ENCODE results near the gene BBS9. TPM values are rescaled to one million over a fixed set of nuclear protein-coding genes. Genes with fewer than 3 reads are reported as not detected.

The BBS9 gene
- total RNA-seq, 2 donors from 2014 or later = 16.6 to 17.8 TPM

GRCh38 chr7:33539659-33540400 is 410.5 kb downstream of the BBS9 start:
- no peak overlapping the region for H3K4me3 Mint-ChIP-seq
- H3K36me3 Mint-ChIP-seq = peaks cover 10% of the 10 kb centered on the region
- peaks cover 9% of the 10 kb centered on the region for H3K9me3 Mint-ChIP-seq
- no peak for DNase-seq (ENCODE audit: low spot score)
- H3K27ac Mint-ChIP-seq = no peak overlapping the region
- no peaks in the 10 kb centered on the region for H3K27me3 Mint-ChIP-seq
- ATAC-seq = no peak
- H3K4me1 Mint-ChIP-seq (ENCODE audit: low read depth in 2 of 2) = peaks cover 29 to 39% of the 10 kb centered on the region in 2 donors

GRCh38 chr7:33547880-33548279 is 418.5 kb downstream of the BBS9 start:
- H3K27ac Mint-ChIP-seq = no peak overlapping the region
- no peaks in the 10 kb centered on the region for H3K27me3 Mint-ChIP-seq
- ATAC-seq (no peak), DNase-seq (ENCODE audit: low spot score) (no peak)
- H3K36me3 Mint-ChIP-seq = peaks cover 7% of the 10 kb centered on the region
- no peak overlapping the region for H3K4me3 Mint-ChIP-seq
- no peaks in the 10 kb centered on the region for H3K9me3 Mint-ChIP-seq
- peaks cover 0 to 6% of the 10 kb centered on the region in 2 donors for H3K4me1 Mint-ChIP-seq (ENCODE audit: low read depth in 2 of 2)

- no peak overlapping the region for H3K27ac Mint-ChIP-seq
- DNase-seq (ENCODE audit: low spot score) = no peak
- no peaks in the 10 kb centered on the region for H3K4me1 Mint-ChIP-seq (ENCODE audit: low read depth in 2 of 2)
- no peaks in the 10 kb centered on the region for H3K36me3 Mint-ChIP-seq
- no peaks in the 10 kb centered on the region for H3K27me3 Mint-ChIP-seq
- H3K4me3 Mint-ChIP-seq = no peak overlapping the region
- no peaks in the 10 kb centered on the region for H3K9me3 Mint-ChIP-seq
- no peak for ATAC-seq
These were observed 421.0 kb downstream of the BBS9 start for GRCh38 chr7:33550363-33550762.

- no peaks in the 10 kb centered on the region for H3K27me3 Mint-ChIP-seq
- no peaks in the 10 kb centered on the region for H3K36me3 Mint-ChIP-seq
- no peaks in the 10 kb centered on the region for H3K9me3 Mint-ChIP-seq
- no peak overlapping the region for H3K4me3 Mint-ChIP-seq
- ATAC-seq (no peak), DNase-seq (ENCODE audit: low spot score) (no peak)
- H3K4me1 Mint-ChIP-seq (ENCODE audit: low read depth in 2 of 2) = no peaks in the 10 kb centered on the region
- H3K27ac Mint-ChIP-seq = no peak overlapping the region
These were observed 421.6 kb downstream of the BBS9 start for GRCh38 chr7:33550979-33551378.

- ATAC-seq (no peak), DNase-seq (ENCODE audit: low spot score) (no peak)
- H3K4me3 Mint-ChIP-seq = no peak overlapping the region
- H3K9me3 Mint-ChIP-seq = no peaks in the 10 kb centered on the region
- no peak overlapping the region for H3K27ac Mint-ChIP-seq
- no peaks in the 10 kb centered on the region for H3K36me3 Mint-ChIP-seq
- H3K27me3 Mint-ChIP-seq = no peaks in the 10 kb centered on the region
- H3K4me1 Mint-ChIP-seq (ENCODE audit: low read depth in 2 of 2) = no peaks in the 10 kb centered on the region
These were observed 424.7 kb downstream of the BBS9 start for GRCh38 chr7:33554046-33554445.

GRCh38 chr7:33554576-33554975 is 425.2 kb downstream of the BBS9 start:
- Mint-ChIP-seq H3K9me3 (no peaks in the 10 kb centered on the region), H3K4me3 (no peak overlapping the region), H3K4me1 (ENCODE audit: low read depth in 2 of 2) (no peaks in the 10 kb centered on the region), H3K27me3 (no peaks in the 10 kb centered on the region), H3K27ac (no peak overlapping the region), H3K36me3 (no peaks in the 10 kb centered on the region)
- ATAC-seq (no peak), DNase-seq (ENCODE audit: low spot score) (no peak)

- H3K27ac Mint-ChIP-seq = no peak overlapping the region
- H3K36me3 Mint-ChIP-seq = no peaks in the 10 kb centered on the region
- H3K27me3 Mint-ChIP-seq = no peaks in the 10 kb centered on the region
- ATAC-seq (no peak), DNase-seq (ENCODE audit: low spot score) (no peak)
- H3K4me3 Mint-ChIP-seq = no peak overlapping the region
- H3K4me1 Mint-ChIP-seq (ENCODE audit: low read depth in 2 of 2) = no peaks in the 10 kb centered on the region
- H3K9me3 Mint-ChIP-seq = no peaks in the 10 kb centered on the region
These were observed 427.1 kb downstream of the BBS9 start for GRCh38 chr7:33556472-33556871.

- H3K9me3 Mint-ChIP-seq = no peaks in the 10 kb centered on the region
- no peak overlapping the region for H3K4me3 Mint-ChIP-seq
- no peak overlapping the region for H3K27ac Mint-ChIP-seq
- no peak for ATAC-seq
- DNase-seq (ENCODE audit: low spot score) = no peak
- H3K36me3 Mint-ChIP-seq = no peaks in the 10 kb centered on the region
- no peaks in the 10 kb centered on the region for H3K4me1 Mint-ChIP-seq (ENCODE audit: low read depth in 2 of 2)
- no peaks in the 10 kb centered on the region for H3K27me3 Mint-ChIP-seq
These were observed 429.4 kb downstream of the BBS9 start for GRCh38 chr7:33558549-33559323.

- Mint-ChIP-seq H3K4me1 (ENCODE audit: low read depth in 2 of 2) (no peaks in the 10 kb centered on the region), H3K36me3 (no peaks in the 10 kb centered on the region), H3K27me3 (no peaks in the 10 kb centered on the region), H3K9me3 (no peaks in the 10 kb centered on the region), H3K27ac (no peak overlapping the region), H3K4me3 (no peak overlapping the region)
- ATAC-seq = no peak
- no peak for DNase-seq (ENCODE audit: low spot score)
These were observed 430.0 kb downstream of the BBS9 start for GRCh38 chr7:33559324-33559710.

- no peak for ATAC-seq
- Mint-ChIP-seq H3K27me3 (no peaks in the 10 kb centered on the region), H3K9me3 (peaks cover 3% of the 10 kb centered on the region), H3K36me3 (no peaks in the 10 kb centered on the region), H3K4me1 (ENCODE audit: low read depth in 2 of 2) (peaks cover 6 to 10% of the 10 kb centered on the region in 2 donors), H3K27ac (no peak overlapping the region), H3K4me3 (no peak overlapping the region)
- no peak for DNase-seq (ENCODE audit: low spot score)
These were observed 433.6 kb downstream of the BBS9 start for GRCh38 chr7:33562996-33563395.

- Mint-ChIP-seq H3K9me3 (peaks cover 3% of the 10 kb centered on the region), H3K36me3 (no peaks in the 10 kb centered on the region), H3K4me1 (ENCODE audit: low read depth in 2 of 2) (peaks cover 13 to 16% of the 10 kb centered on the region in 2 donors), H3K27me3 (no peaks in the 10 kb centered on the region), H3K27ac (no peak overlapping the region), H3K4me3 (no peak overlapping the region)
- no peak for ATAC-seq
- DNase-seq (ENCODE audit: low spot score) = no peak
These were observed 434.3 kb downstream of the BBS9 start for GRCh38 chr7:33563651-33564050.

GRCh38 chr7:33578166-33578565 is 448.8 kb downstream of the BBS9 start:
- H3K4me1 Mint-ChIP-seq (ENCODE audit: low read depth in 2 of 2) = peaks cover 0 to 4% of the 10 kb centered on the region in 2 donors

GRCh38 chr7:33578881-33579672 is 449.7 kb downstream of the BBS9 start:
- Mint-ChIP-seq H3K4me1 (ENCODE audit: low read depth in 2 of 2) (peaks cover 0 to 4% of the 10 kb centered on the region in 2 donors), H3K9me3 (peaks cover 11% of the 10 kb centered on the region), H3K27ac (no peak overlapping the region), H3K36me3 (peaks cover 5% of the 10 kb centered on the region), H3K4me3 (no peak overlapping the region), H3K27me3 (no peaks in the 10 kb centered on the region)
- no peak for ATAC-seq
- DNase-seq (ENCODE audit: low spot score) = no peak

More at GRCh38 chr7:33578166-33578565, 448.8 kb downstream of the BBS9 start:
- Mint-ChIP-seq H3K9me3 (peaks cover 11% of the 10 kb centered on the region), H3K4me3 (no peak overlapping the region), H3K36me3 (peaks cover 5% of the 10 kb centered on the region), H3K27ac (no peak overlapping the region), H3K27me3 (no peaks in the 10 kb centered on the region)
- ATAC-seq (no peak), DNase-seq (ENCODE audit: low spot score) (no peak)

- ATAC-seq (no peak), DNase-seq (ENCODE audit: low spot score) (no peak)
- H3K4me1 Mint-ChIP-seq (ENCODE audit: low read depth in 2 of 2) = peaks cover 0 to 4% of the 10 kb centered on the region in 2 donors
- H3K27me3 Mint-ChIP-seq = no peaks in the 10 kb centered on the region
- H3K36me3 Mint-ChIP-seq = peaks cover 5% of the 10 kb centered on the region
- peaks cover 11% of the 10 kb centered on the region for H3K9me3 Mint-ChIP-seq
- H3K4me3 Mint-ChIP-seq = no peak overlapping the region
- H3K27ac Mint-ChIP-seq = no peak overlapping the region
These were observed 450.3 kb downstream of the BBS9 start for GRCh38 chr7:33579673-33579960.

Measured in natural killer cell treated with Interleukin-12 subunit alpha and Interleukin-12 subunit beta and Interleukin-15 and Interleukin-18, amount 100 ng/mL, for 72 hours (primary cell).